DOHH2 (cell line): ENCODE data around the gene GFI1.

ENCODE experiments used
- CTCF ChIP-seq: fragments of 200-600 bp; sonication (generic); IDR thresholded peaks from one replicate; pipeline ENCODE4 v1.5.1; 2014; ENCODE audit warnings: antibody characterized with exemption, mild to moderate bottlenecking, low read depth, low read length; ENCODE audit not compliant: poor library complexity, severe bottlenecking
- EZH2phosphoT487 ChIP-seq: fragments of 200-600 bp; sonication (generic); IDR thresholded peaks from 2 replicates; pipeline ENCODE4 v1.6.1; 2017; ENCODE audit warnings: borderline replicate concordance, mild to moderate bottlenecking, antibody characterized with exemption, low read length, moderate library complexity, mixed read lengths

GRCh38 chr1:92484472-92485380 is 2.0 kb downstream of the GFI1 start:
- TF ChIP-seq CTCF: no peak
- TF ChIP-seq EZH2phosphoT487: peak; percentile 23
